ENCODE results near the gene SGF29.
"Not testable (repeated sequence)": the region's sequence is repeated elsewhere in the genome, so short reads cannot be mapped to it uniquely, and the experiment has no call there.

The SGF29 gene

GRCh38 chr16:28567292-28567691 lies 13.6 kb downstream of the SGF29 start:
- no peak for DNase-seq

DNA sequence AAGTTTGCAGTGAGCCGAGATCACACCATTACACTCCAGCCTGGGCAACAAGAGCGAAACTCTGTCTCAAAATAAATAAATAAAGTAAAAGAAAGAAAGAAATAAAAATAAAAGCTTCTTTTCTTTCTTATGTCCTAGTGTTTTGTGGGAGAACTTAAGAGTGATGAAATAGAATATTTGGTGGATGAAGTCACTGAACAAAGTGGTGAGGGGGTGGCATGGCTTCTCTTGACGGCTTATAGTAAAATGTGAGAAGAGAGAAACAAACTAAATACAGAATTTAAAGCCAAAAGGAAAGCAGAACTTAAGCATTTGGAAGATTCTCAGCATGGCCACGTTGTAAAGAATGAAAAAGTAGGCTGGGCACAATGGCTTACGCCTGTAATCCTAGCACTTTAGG lies 15.3 kb downstream of the SGF29 start:
- no peak for DNase-seq

DNA sequence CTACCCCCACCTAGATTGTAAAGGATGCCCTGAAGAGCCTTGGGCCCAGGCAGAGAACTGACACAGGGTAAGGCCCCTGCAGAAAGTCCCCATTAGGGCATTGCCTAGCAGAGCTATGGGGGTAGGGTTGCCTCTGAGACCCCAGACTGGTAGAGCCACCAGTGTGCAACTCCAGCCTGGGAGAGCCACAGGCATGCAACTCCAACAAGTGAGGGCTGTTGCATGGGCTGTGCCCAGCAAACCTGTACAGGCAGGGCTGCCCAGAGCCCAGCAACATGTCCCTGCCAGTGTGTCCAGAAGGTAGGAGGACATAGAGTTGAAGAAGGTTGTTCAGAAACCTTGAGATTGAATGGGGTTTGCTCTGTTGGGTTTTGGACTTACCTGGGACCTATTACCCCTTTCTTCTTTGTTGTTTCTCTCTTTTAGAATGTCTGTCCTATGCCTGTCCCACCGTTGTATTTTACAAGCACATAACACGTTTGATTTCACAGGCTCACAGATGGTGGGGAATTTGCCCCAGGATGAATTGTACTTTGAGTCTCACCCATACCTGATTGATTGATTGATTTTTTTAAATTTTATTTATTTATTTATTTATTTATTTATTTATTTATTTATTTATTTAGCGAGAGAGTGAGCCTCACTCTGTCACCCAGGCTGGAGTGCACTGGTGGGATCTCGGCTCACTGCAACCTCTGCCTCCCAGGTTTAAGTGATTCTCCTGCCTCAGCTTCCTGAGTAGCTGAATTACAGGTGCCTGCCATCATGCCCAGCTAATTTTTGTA lies 16.4 kb downstream of the SGF29 start:
- DNase-seq = no peak

GRCh38 chr16:28572696-28573510 lies 19.2 kb downstream of the SGF29 start:
- no peak for DNase-seq

- DNase-seq = no peak
Observed at GRCh38 chr16:28573738-28574718, 20.3 kb downstream of the SGF29 start.

DNA sequence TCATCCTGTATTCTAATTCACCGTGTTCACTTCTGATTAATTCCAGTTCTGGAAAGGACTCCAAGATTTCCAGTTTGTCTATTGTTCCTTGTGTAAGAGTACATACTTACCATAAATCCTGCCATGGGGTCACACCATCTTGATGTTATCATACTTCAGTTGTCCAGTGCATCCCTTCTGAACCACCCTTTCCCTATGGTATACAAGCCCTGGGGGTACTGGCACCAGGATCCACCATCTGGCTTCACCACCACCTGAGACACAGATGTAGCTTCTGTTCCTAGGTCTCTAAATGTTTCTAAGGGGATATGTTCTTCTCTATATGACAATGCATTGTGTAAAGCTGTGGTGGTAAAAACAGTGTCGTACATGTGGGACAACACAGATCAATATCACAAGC lies 21.2 kb downstream of the SGF29 start:
- no peak for DNase-seq

DNA sequence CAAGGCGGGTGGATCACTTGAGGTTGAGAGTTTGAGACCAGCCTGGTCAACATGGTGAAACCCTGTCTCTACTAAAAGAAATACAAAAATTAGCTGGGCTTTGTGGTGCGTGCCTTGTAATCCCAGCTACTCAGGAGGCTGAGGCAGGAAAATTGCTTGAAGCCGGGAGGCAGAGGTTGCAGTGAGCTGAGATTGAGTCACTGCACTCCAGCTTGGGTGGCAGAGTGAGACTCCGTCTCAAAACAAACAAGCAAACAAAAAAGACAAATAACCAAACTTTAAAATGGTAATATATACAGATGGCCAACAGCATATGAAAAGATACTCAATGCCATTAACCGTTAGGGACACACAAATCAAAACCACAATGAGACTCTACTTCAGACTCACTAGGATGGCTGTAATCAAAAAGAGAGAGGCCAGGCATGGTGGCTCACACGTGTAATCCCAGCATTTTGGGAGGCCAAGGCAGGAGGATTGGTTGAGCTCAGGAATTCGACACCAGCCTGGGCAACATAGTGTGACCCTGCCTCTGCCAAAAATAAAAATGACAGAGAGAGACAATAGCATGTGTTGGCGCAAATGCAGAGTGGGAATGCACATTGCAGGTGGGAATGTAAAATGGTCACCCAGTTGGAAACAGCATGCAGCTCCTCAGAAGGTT lies 21.9 kb downstream of the SGF29 start:
- DNase-seq = no peak

DNA sequence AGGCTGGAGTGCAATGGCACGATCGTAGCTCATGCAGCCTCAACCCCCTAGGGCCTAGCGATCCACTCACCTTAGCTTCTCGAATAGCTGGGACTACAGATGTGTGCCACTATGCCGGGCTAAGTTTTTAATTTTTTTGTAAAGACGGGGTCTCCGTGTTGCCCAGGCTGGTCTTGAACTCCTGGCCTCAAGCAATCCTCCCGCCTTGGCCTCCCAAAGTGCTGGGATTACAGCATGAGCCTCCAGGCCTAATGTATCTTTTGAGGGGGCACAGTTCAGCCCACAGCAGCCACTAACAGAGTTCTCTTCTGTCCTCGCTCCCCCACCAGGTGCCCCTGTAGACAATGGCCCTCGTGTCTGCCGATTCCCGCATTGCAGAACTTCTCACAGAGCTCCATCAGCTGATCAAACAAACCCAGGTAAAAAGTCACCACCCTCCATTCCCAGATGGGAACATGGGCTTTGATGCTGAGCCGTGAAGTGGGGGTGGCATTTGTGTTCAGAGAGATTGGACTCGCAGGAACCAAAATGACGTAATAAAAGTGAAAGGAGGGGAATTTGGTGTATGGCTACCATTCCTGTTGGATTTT lies 27.1 kb downstream of the SGF29 start:
- DNase-seq = no peak

GRCh38 chr16:28585674-28586073 lies 32.0 kb downstream of the SGF29 start:
- DNase-seq = no peak

DNA sequence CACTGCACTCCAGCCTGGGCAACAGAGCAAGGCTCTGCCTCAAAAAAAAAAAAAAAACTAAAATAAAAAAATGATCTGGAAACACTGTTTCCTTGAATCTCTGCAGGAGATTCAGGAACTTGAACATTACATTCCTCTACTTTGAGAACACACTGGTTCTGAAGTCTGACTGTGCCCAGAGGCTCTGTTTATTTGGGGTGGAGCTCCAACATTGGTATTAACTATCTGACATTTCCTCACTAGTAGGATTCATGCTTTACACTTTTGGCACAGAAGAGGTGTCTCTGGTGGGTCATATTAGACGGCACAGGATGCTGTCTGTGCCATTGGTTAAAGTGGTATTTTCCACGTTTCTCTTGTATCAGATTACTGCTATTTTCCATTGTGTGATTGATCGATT lies 32.7 kb downstream of the SGF29 start:
- DNase-seq = no peak

- no peak for DNase-seq
Observed at GRCh38 chr16:28587386-28587785, 33.7 kb downstream of the SGF29 start.

DNA sequence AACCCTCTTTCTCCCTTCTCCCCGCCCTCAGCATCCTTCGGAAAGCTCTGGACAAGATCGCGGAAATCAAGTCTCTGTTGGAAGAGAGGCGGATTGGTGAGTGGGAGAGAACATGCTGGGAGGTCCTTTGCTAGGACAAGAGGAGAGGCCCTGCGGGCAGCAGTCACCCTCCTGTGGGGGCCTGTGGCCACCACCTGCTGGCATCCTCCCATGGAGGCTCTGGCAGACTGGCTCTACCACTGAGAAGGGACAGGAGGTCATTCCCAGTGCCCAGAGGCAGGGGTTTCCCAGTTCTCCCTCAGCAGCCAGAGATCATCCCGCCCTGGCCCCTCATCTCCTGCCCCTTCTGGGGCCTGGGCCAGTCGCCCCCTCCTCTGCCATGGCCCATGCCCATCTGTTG lies 35.3 kb downstream of the SGF29 start:
- DNase-seq = no peak

GRCh38 chr16:28589930-28590329 lies 36.2 kb downstream of the SGF29 start:
- DNase-seq = no peak

DNA sequence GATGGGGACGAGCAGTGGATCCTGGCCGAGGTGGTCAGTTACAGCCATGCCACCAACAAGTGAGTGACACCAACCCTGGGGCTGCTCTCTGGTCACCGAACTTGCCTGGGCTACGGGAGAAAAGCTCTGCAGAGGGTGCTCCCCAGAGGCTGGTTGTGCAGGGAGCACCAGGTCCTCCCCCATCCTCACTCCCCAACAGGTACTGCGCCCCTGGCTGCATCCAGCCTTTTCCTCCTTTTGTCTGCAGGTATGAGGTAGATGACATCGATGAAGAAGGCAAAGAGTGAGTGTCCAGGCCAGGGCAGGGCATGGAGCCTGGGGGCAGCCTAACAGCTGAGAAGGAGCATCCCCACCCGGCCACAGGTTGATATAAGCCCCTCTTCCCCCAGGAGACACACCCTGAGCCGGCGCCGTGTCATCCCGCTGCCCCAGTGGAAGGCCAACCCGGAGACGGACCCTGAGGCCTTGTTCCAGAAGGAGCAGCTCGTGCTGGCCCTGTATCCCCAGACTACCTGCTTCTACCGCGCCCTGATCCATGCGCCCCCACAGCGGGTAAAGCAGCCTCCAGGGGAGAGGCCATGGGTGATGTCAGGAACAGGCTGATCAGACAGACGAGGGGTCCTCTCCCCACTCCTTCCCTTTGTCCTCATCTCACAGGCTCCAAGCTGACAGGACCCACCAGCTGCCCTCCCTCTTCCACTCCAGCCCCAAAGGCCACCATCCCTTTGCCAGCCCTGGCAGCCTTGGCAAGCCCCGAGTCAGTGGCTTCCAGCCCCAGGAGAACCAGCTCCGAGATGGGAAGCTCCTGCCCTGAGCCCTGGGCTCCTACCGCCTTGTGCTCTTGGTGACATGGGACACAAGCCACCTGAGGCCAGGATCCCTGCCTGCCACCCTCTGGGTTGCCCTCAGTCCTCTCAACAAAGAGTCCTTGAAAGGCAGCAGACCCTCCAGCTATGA lies 36.9 kb downstream of the SGF29 start:
- DNase-seq = no peak

DNA sequence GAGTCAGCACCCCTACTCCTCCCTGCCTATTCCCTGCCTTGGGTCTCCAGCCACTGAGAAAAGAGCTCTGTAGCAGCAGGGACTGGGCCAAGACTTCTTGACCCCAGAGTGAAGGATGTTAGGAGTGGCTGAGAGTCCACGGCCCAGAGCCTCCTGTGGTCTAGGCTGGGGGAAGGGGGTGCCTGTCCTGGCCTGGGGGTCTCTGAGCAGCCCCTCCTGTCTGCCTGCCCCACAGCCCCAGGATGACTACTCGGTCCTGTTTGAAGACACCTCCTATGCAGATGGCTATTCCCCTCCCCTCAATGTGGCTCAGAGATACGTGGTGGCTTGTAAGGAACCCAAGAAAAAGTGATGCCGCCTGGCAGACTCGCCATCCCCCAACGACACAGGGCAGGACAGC lies 37.6 kb downstream of the SGF29 start:
- DNase-seq = no peak

DNA sequence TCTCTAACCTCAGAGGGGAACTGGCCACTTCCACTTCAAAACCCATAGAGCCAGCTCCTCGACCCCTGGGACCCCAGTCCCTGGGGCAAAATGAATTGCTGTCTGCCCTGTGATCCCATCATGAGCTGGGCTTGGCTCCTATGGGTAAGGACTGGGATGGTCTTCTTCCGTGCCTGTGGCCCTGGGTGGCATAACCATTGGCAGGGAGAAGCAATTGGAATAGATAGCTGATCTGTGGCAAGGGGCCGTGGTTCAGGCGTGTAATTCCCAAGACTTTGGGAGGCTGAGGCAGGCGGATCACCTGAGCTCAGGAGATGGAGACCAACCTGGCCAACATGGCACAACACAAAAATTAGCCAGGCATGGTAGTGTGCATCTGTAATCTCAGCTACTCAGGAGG lies 38.8 kb downstream of the SGF29 start:
- no peak for DNase-seq

GRCh38 chr16:28592979-28593553 lies 39.3 kb downstream of the SGF29 start:
- no peak for DNase-seq

GRCh38 chr16:28595451-28595850 lies 41.7 kb downstream of the SGF29 start:
- not testable (repeated sequence) for DNase-seq

GRCh38 chr16:28596115-28596630 lies 42.5 kb downstream of the SGF29 start:
- no peak for DNase-seq

Data from CD4-positive, alpha-beta T cell treated with Interleukin-4 for 1 hour (primary cell).